HG03066 (cell line): ENCODE results near the gene MARCHF9.
A peak's percentile ranks its signal among the peaks of the same experiment; 100 is the strongest.
"Not testable (repeated sequence)": the region's sequence is repeated elsewhere in the genome, so short reads cannot be mapped to it uniquely, and the experiment has no call there.

Source experiments
- ATAC-seq: cut with Tn5 transposase; IDR thresholded peaks from one replicate; pipeline ENCODE4 v1.9.1; 2021; ENCODE audit warnings: low read depth; ENCODE audit not compliant: unreplicated experiment

MARCHF9 gene, protein sequence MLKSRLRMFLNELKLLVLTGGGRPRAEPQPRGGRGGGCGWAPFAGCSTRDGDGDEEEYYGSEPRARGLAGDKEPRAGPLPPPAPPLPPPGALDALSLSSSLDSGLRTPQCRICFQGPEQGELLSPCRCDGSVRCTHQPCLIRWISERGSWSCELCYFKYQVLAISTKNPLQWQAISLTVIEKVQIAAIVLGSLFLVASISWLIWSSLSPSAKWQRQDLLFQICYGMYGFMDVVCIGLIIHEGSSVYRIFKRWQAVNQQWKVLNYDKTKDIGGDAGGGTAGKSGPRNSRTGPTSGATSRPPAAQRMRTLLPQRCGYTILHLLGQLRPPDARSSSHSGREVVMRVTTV

DNA sequence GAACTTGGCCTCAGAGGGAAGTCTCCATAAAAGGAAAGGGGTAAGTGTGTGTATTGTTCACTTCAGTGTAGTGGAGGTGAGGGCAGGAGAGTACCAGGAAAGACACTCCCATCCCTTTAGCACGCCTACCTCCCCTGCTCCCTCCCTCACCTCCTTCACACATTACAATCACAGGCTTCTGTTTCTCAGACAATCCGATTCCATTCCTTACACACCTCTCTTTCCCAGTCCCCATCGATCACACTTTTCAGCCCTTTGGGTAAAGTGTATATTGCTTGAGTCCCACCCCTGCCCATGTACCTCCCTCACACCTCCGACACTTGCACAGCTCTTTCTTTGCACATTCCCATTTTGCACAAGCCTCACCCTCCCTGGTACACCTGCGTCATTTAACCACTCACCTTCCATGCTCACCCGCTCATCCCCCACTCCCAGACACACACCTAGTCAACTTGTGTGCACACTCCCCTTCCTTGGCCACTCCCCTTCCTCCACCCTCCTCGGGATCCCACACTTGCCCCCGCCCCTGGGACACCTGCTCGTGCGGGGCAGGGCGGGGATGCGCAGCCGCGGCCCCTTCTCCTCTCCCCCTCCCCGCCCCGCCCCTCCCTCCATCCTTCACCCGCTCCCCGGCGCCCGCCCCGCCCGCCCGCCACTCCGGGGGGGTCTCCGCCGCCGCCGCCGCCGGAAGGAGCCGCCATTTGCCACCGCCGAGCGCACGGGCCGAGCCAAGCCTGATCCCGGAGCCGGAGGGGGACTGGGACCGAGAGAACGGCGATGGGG, at the start of gene MARCHF9:
Gene MARCHF9, plus strand, starts transcription at position 693 of the 783 bp plus-strand sequence. CDS start 426 bp downstream, outside the sequence.
- peak; percentile 35 for ATAC-seq

DNA sequence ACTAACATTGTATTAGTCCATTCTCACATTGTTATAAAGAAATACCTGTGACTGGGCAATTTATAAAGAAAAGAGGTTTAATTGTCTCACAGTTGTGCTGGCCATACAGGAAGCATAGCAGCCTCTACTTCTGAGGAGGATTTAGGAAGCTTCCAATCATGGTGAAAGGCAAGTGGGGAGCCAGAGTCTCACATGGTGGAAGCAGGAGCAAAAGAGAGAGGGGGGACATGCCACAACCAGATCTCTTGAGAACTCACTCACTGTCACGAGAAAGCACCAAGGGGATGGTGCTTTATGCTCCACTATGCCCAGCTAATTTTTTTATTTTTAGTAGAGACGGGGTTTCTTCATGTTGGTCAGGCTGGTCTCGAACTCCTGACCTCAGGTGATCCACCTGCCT, 47.7 kb upstream of the MARCHF9 start:
- no peak for ATAC-seq

DNA sequence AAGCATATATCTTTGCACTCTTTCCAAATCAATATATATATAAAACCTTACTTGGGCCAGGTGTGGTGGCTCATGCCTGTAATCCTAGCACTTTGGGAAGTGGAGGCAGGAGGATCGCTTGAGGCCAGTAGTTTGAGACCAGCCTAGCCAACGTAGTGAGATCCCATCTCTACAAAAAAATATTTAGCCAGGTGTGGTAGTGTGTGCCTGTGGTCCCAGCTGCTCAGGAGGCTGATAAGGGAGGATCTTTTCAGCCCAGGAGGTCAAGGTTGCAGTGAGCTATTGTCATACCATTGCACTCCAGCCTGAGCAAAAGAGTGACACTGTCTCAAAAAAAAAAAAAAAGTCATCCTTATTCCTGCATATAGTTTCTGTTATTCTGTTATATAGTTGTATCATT, 46.6 kb upstream of the MARCHF9 start:
- ATAC-seq, result no peak

DNA sequence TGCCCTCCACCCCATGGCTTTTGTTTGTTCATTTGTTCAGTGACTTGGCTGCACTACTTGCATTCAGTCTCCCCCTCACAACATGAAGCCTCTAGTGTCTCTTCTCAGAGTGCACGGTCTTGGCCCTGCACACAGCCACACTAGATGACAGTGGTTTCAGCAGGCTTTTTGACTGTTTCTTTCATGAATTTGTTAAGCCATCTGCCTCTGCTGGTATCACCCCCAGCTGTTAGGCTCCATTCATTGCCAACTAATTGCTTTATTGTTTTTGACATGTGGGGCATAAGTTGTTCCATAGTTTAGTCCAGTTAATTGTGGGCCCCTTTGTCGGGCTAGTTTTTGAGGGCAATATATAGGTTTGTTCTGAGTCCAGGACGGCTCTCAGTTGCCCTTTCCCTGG, 42.2 kb upstream of the MARCHF9 start:
- no peak for ATAC-seq

DNA sequence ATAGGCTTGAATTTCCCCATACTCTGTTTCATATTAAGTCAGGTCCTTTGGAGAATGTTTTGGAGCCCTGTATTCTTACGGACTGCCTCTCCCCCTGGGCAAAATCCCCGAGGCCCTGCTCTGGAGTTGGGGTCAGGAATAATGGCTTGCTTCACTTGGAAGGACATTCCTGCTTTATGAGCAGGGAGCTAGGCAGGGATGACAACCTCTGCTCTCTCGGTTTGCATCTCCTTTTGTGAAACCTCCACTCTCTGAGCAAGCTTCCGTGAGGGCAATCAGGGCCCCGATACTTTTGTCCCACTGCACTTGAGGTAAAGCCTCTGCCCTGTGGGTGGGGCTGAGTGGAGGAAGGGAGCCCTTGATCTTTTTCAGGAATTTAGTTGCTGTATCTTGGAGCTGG, 41.7 kb upstream of the MARCHF9 start:
- no peak for ATAC-seq

DNA sequence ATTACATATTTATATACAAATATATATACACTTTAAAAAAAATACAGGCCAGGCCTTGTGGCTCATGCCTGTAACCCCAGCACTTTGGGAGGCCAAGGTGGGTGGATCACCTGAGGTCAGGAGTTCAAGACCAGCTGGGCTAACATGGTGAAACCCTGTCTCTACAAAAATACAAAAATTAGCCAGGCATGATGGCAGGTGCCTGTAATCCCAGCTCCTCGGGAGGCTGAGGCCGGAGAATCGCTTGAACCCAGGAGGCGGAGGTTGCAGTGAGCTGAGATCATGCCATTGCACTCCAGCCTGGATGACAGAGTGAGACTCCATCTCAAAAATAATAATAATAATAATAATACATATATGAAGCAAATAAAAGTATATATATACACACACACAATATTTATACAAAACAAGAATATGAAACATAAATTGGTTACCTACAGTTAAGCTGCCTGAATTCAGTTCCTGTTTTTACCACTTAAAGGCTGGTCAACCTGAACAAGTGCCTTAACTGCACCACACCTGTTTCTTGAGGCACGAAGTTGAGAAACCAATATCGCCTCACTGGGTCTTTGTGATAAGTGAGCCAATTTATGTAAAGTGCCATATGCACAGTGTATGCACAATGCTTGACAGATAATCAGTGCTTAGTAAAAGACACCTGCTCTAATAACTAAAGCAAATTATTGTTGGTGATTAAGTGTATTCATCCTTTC, 39.7 kb upstream of the MARCHF9 start:
- not testable (repeated sequence) for ATAC-seq

DNA sequence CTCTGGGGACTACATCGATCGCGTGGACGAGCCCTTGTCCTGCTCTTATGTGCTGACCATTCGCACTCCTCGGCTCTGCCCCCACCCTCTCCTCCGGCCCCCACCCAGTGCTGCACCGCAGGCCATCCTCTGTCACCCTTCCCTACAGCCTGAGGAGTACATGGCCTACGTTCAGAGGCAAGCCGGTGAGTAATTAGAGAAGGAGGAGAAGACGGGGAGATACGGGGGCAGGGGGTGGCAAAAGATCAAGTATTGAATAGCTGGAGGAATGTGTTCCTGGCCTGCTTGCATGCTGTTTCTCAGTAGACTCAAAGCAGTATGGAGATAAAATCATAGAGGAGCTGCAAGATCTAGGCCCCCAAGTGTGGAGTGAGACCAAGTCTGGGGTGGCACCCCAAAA, 39.1 kb upstream of the MARCHF9 start:
- no peak for ATAC-seq

- no peak for ATAC-seq
These were observed 38.6 kb upstream of the MARCHF9 start for GRCh38 chr12:57716305-57716704.

- ATAC-seq, result no peak
These were observed 37.8 kb upstream of the MARCHF9 start for GRCh38 chr12:57717131-57717530.

GRCh38 chr12:57717846-57718640, 36.9 kb upstream of the MARCHF9 start:
- no peak for ATAC-seq

- no peak for ATAC-seq
These were observed 36.0 kb upstream of the MARCHF9 start for GRCh38 chr12:57718641-57719528.

DNA sequence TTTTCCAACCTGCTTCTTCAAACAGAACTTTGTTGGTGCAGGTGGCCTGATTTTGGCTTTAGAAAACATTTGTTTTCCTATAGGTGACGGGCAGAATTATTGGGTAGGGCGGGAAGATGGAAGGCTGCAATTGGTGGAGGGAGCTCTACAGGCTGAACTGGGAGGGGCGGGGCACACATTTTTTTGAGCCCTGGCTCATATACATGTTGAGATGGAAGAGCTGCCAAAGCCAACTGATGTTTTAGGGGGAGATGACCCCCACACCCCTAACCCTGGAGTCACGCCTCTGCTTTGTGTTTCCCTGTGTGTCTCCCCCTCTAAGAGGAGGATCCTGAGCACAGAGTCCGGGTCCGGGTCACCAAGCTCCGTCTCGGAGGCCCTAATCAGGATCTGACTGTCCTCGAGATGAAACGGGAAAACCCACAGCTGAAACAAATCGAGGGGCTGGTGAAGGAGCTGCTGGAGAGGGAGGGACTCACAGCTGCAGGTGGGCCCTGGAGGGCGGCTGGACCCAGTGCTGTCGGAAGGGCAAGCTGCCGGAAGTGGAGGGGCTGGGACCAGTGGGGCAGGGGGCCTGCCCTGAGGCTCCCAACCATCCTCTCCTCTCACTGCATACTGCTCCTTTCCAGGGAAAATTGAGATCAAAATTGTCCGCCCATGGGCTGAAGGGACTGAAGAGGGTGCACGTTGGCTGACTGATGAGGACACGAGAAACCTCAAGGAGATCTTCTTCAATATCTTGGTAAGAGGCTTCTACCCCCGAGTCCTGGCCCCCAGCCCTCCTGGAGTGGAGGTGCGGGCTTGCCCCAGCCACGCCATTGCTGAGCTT, 34.9 kb upstream of the MARCHF9 start:
- no peak for ATAC-seq

GRCh38 chr12:57720606-57721595, 34.0 kb upstream of the MARCHF9 start:
- ATAC-seq, result no peak

- not testable (repeated sequence) for ATAC-seq
These were observed 32.9 kb upstream of the MARCHF9 start for GRCh38 chr12:57721846-57722608.

DNA sequence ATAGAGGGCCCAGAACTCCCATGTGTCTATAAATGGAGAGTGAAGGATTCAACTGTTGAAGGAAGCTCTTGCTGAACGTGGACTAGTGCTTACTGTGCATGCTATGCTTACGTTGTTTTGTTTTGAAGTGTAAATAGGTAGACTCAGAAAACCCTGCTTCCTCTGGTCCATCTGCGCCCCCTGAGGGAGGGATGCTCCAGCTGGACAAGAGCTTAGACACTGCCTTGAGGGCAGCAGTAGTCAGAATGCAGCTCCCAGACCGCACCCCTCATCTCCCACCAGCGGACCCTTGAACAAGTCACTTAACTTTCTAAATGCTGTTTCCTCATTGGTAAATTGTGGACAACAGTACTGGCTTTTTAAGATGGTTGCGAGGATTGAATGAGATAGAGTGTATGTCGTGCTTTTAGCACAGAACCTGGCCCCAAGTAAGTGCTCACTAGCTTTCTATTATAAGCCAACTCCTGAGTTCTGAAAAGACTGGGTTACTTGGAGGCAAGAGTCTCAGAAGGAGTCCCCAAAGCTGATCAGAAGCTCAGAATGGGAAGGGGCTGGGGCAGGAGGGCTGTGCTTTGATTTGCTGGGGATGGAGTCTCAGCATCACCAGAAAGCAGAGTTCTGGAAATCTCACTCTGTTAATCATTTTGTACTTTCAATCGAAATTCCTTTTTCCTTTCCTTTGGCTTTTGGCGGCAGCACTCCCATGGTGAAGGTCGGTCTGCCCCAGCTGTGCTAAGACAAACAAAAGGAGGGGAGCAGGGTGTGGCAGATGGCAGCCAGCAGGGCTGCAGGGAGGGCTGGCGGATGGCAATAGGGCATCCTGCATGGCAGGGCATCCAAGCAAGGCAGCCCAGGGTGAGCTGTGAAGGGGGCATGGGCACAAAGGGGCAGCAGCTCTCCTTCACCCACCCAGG, 31.9 kb upstream of the MARCHF9 start:
- ATAC-seq, result no peak

DNA sequence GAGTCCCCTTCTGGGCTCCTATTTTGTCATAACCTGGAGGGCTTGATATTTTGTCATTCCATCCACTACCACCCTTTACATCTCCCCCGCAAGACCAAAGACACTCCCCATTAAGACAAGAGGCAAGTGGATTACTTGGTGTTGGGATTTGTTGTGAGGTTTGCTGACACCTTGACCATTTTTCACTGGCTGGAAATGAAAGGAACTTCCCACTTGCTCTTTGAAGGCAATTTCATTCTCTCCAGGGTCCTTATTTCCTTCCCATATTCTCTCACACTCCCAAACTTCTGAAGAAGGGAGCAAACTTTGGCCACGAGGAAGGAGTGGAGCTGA, 31.3 kb upstream of the MARCHF9 start:
- no peak for ATAC-seq
